ENCODE results near the gene KIAA0930.

GRCh38 chr22:45205276-45205925, 35.3 kb downstream of the KIAA0930 start:
- TF ChIP-seq POLR2AphosphoS5 (IDR thresholded peaks at IDR 0.05; ENCODE audit: low read depth, low read length) (no peak), POLR2A (IDR thresholded peaks at IDR 0.05; ENCODE audit: low read depth, low read length) (no peak), SPI1 (IDR thresholded peaks at IDR 0.05; ENCODE audit: low read depth, low read length) (no peak), POU2F2 (IDR thresholded peaks at IDR 0.05; ENCODE audit: low read depth, low read length) (no peak), TAF1 (IDR thresholded peaks at IDR 0.05; ENCODE audit: low read depth, low read length) (no peak), PAX5 (IDR thresholded peaks at IDR 0.05; ENCODE audit: insufficient read depth, low read length, severe bottlenecking) (no peak)
